ENCODE measurements around the gene PTPRU.
"Not testable (repeated sequence)": the region's sequence is repeated elsewhere in the genome, so short reads cannot be mapped to it uniquely, and the experiment has no call there.

PTPRU gene

DNA sequence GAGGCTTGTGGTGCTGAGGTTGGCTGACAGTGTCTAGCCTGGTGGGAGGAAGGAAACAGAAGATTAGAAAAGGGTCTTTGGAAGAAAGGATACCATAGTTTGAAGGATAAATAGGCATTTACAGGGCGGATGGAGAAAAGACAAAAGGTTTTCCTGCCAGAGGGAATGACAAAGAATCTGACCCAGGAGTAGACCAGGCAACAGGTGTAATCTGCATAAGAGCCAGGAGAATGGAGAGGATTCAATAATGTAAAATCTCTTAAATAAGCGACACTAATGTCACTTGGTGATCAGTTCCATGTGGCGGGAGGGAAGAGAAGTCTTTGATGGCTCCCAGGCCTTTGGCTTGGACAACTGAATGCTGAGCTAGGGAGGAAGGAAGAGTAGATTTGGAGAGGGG, 15.0 kb upstream of the PTPRU start:
- DNase-seq: no peak

DNA sequence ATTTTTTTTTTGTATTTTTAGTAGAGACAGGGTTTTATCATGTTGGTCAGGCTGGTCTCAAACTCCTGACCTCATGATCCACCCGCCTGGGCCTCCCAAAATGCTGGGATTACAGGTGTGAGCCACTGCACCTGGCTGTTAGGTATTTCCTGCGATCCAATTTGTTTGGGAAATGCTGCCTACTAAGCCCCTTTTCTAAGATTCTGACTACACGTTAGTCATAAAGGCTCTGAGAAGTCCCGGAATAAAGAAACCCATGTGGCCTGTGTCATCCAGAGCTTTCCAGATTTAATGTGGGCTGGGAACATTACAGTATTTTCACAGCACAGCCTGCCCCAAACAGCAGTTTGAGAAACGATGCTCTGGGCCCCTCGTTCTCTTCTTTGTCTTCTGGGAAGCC, 14.1 kb upstream of the PTPRU start:
- DNase-seq: not testable (repeated sequence)

DNA sequence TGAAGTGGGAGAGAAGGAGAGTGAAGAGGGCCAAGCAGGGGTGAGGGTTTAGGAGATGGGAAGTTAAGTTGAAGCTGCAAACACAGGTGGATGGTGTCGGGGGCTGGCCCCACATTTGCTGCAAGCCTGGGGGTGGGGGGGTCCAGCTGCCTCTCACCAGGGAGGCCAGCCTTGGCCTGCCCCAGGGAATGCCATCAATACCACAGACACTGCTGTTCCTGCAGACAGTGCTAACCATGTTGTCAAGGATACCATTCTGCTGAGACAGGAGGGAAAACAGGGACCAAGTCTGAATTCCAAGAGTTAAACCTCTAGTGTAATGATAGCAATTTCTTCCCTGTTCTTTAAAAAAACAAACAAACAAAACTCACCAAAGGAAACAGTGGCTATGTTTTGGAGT, 13.6 kb upstream of the PTPRU start:
- no peak for DNase-seq

DNA sequence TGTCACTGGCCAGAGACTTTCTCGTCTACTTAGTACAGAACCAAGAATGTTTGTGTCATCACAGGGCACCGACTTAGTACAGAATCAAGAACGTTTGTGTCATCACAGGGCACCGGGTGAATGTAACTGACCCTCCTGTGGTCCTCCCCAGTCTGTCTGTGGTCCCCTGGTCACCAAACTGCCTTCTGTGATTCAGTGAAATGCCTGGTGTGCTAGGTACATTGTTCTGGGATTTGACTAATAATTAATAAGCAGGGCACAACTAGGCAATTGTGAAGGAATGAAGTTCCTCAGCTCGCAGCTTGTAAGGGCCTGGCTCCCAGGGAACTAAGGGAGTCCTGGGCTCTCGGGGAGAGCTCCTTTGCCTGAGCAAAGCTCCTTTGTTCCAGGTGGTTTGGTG, 12.8 kb upstream of the PTPRU start:
- no peak for DNase-seq

DNA sequence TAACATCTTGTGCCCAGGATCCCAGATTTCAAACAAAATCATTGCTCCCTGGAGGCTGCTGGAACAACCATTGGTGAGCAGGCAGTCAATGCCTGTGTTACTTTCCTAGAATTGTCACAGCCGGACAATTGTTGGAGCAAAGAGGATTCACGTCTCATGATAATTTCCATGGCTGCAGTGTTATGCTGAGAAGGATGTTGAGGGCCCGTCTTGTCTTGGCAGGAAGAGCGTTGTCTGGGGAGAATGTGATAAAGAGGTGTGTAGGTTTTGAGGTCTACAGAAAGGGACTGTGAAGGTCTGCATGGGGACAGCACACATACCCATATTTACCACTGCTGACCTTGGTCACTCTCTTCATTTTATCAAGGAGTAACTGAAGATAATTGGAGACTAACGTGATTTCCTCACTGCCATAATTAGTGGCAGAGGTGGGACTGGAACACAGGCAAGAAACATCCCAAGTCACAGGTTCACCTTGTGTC, 11.9 kb upstream of the PTPRU start:
- no peak for DNase-seq

DNA sequence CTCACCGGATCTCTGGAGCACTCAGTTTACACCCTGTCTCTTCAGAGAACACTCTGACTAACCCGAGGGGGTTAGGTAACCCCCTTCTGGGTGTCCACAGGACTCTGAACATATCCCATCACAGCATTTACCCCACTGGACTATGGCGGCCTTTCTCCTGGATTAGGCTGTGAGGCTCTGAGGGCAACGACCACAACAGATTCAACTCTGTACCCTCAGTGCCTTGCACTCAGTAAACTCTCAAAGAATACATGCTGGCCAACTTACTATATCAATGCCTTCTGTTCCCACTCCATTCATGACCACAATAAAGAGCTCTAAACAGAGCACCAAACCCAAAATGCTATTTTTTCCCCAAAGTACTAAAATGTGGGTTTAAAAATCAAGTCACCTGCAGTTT, 11.0 kb upstream of the PTPRU start:
- DNase-seq: no peak

DNA sequence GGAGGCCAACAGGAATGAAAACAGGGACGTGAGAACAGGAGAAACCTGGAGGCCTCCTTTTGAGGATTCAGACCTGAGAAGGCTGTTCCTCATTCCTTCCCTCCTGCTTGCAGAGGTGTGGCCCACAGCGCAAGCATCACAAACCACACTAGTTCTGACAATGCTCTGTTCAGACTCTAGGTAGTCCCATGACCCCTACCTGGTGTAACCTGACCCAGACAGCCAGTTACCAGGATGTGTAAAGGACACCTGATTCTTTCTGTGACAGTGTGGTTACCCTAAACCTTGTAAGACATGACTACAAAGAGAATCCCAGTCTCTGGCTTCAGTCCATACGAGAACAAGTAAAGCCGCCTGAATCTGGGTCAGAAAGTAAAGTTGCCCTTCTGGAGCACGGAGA, 8.8 kb upstream of the PTPRU start:
- DNase-seq: no peak

DNA sequence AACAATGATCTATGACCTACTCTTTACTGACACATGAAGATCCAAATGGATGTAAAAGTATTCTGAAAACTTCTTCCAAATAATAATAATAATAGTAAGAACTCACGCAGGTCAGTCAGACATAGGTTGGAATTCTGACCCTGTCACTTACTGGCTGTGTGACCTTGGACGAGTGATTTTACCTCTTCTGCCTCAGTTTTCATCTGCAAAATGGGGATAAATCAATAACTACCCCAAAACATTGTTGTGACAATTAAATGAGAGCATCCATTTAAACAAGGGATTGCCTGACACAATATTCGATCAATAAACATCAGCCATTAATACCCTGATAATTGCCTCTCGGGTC, 6.1 kb upstream of the PTPRU start:
- DNase-seq: no peak

DNA sequence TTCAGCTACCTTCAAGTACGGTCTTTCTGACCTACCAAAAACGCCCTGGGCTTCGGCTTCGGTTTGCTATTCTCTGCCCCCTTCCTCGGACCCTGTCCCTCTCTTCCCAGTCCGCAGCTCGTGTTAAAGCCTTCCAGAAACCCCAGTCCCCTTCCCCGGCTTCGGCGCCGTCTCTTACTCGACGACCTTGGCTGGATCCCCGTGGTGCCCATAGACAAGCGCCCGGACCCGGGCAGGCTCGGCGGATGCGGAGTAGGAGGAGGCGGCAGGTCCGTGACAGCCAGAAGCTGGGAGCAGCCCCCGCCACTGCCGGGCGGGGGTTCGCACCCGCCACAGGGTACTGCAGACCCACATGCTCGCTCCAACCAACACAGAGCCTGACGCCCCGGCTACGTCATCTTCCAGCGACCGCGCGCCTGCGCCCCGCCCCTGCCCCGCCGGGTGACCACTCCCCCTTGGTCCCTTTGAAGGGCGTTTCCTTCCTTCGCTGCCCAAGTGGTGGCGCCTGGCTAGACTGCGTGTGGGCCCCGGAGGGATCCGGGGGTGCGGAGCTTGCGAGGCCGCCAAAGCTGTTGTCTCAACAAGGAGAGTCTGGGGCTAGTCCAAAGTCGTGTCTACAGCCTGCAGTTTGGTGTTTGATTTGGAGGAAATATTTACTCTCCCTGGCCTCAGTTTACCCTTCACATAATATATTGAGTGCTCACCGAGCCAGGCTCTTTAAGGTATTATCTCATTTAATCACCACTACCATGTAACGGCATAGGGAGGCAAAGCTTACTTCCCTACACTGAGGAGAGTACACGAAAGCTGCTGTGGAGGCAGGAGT, 5.6 kb upstream of the PTPRU start, which contains the start of gene MECR:
Gene MECR, minus strand, starts transcription at position 382 of the 826 bp plus-strand sequence. Its CDS starts 28 bp downstream, at position 354.
- peak; percentile 35 to 96 (median 89) for DNase-seq

DNA sequence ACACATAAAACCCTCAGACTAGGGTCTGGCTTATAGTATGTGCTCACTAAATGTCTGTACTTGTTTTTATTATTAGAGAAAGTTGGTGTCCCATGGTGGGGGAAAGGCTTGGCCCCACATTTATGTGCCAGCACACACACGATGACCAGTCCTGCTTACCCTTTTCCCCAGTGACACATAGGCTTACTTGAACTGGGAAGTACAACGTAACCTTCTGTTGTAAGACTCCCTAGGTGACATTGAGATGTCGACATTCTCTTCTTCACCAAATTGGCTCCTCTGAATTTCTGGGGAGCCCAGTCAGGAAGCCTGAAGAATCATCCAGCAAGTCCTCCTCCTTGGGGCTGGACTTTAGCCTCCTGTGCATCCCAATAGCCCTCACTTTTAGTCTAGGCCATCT, 3.9 kb upstream of the PTPRU start:
- no peak for DNase-seq

DNA sequence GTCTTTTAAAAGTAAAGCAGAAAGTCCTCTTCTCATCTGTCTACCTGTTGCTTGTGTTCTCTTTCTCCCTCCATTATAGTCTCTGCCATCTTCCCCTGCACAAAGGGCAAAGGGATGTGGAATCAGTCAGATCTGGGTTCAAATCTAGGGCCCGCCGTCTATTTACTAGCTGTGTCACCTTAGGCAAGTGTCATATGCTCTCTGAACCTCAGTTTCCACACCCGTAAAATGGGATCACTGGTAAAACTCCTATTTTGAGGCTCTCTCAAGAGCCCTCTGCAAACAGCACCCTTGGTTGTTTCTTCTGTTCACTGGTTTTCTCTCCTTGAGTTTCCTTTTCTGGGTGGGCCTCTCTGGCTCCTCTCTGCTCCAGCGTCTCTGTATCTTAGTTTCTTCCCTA, 2.6 kb upstream of the PTPRU start:
- no peak for DNase-seq

DNA sequence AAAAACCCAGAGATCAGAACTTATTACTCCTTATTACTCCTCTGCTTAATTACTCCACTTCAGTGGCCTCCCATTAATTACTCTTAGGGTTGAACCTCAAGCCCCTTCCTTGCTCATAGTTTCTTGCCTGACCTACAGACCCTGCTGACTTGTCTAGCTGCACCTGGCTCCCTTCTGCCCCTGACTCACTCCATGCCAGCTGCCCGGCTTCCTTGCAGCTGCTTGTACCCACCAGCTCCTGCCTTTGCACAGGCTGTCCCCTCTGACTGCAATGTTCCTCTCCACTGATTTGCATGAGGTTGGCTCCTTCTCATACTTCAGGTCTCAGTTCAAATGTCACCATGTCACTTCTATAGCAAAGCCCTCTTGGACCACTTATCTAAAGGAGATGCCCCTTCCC, 1.9 kb upstream of the PTPRU start:
- DNase-seq: no peak

DNA sequence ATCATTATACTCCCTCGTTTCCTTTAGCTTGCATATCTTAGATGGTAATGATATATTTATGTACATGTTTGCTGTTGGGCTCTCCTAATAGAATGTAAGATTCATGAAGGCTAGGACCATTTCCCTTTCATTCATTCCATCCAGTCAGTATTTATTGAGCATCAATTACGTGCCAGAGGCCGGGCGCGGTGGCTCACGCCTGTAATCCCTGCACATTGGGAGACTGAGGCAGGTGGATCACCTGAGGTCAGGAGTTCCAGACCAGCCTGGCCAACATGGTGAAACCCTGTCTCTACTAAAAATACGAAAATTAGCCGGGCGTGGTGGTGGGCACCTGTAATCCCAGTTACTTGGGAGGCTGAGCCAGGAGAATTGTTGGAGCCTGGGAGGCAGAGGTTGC, 1.4 kb upstream of the PTPRU start:
- not testable (repeated sequence) for DNase-seq

DNA sequence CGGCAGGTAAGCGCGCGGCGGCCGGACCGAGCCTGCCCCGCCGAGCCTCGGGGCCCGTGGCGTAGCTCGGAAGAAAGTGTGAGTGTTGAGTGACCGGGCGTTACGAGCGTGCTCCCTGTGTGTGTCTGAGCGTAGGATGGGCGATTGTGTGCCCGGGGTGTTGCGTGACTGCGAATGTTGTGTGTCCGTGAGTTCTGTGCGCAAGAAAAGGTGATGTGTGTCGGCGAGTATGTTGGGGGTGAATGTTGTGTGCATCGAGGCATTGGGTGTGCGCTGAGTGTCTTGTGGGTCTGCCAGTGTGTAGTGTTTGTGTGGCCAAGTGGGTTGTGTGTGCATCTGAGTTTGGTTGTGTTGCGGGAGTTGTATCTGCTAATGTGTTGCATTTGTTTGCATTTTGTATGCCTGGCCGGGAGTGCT, 398 bp downstream of the PTPRU start:
- no peak for DNase-seq

DNA sequence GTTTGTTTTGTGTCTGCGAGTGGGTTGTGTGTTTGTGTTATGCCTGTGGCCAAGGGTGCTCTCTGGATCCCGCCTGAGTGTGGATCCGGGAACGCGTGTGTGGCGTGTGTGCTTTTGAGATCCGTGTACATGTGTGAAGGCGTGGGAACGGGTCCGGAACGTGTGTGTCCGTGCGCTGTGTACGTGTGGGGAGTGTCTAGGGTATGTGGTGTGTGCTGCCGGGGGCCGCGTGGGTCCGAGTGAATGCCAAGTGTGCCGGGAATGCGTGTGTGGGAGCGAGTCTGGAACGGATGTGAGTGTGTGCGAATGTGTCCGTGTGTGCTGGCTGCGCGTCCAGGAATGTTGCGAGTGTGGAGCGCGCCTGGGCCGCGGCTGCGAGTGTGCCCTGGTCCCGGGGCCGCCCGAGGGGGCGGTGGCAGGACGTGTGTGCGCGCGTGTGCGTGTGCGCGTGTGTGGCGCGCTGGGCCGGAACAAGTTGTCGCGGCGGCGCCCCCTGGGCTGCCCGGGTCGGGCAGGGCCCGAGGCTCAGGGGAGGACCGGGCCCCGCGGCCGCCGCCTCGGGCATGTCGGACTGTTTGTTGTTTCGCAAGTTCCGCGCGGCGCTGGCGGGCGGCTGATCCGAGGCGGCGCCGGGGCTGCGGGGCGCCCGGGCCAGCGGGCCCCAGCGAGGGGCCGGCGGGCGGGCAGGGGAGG, 953 bp downstream of the PTPRU start:
- DNase-seq: peak in 5 of 56 donors; percentile 6 to 46 (median 26)

DNA sequence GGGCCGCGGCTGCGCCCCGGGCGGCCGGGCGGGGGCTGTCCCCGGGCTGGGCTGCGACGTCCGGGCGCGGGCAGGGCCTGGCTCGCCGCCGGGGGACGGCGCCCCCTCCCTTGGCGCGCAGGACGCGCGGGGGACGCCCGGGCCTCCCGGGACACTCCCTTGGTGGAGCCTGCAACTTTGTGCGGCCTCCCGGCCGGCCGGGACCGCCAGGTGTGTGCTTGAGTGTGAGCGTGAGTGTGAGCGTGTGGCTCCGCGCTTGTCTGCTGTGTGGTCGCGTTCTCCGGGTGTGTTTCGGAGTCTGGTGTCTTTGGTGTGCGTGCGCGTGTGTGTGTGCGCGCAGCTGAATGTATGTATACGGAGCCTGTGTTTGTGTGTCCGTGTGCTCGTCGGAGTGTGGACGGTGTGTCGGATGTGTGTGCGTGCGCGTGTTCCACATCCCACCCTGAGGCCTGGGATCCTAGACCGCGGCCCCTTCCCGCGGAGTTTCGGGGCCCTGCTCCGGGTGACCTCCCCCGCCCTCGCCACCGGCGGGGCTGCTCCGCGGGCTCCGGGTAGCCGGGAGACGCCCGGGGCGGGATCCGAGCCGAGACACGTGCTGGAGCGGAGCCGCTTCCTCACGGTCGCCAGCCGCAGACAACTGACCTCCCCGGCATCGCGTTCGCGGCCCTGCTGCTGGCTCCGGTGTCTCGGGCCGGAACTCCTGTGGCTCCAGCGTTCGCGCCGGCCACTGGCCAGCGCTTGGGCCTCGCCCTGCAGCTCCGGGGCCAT, 1.7 kb downstream of the PTPRU start:
- DNase-seq: peak in 5 of 56 donors; percentile 7 to 37 (median 26)

DNA sequence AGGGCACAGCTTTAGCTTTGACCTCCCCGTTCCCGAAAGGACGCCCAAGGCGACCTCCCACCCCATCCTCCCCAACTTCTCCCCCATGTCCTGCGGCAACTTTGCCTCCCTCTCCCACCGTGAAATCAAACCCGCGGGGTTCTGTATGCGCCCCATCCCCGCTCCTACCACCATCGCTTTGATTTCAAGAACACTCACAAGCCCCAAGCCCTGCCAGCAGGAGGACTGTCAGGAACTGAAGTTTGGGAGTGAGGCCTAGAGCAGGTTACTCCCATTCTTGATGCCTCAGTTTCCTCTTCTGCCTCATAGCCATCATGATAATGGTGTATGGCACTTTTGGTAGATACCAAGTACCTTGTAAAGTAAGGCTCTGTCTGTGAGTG, 2.3 kb downstream of the PTPRU start:
- no peak for DNase-seq

DNA sequence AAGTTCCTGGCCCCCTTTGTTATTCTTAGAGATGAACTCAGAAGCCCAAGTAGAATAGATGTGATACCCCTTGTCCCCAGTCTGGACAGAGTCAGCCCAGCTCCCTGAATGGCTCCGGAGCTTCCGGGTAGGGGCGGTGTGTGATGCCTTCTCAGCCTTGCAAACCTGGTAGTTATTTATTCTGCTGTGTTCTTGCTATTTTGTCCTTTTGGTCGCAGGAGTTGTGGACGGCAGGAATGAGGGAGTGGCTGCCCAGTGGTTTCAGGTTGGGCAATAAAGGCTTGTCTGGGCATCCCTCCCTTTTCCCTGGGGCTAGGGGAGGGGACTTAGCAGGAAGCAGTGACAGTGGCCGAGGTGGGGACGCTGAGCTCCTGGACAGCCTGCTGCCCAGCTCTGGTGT, 2.8 kb downstream of the PTPRU start:
- no peak for DNase-seq

DNA sequence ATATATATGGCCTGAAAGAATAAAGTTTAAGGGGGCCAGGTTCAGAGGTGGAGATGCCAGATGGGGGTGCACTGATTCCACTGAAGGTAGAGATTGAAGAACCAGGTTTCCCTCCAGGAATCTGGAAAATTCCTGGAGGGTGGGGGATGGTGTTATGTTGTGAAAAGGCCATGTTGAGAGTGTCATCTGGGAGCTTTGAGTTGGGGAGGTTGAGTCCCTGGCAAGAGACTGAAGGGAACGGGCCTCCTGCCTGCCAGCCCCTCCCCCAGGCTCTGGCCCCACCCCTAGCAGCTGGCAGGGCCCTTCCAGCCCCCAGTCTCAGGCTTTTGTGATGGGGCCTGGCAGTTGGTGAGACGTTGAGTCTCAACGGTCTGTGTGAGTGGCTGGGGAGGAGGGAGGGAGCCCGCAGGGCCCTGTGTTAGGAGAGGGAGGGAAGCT, 4.1 kb downstream of the PTPRU start:
- no peak for DNase-seq

DNA sequence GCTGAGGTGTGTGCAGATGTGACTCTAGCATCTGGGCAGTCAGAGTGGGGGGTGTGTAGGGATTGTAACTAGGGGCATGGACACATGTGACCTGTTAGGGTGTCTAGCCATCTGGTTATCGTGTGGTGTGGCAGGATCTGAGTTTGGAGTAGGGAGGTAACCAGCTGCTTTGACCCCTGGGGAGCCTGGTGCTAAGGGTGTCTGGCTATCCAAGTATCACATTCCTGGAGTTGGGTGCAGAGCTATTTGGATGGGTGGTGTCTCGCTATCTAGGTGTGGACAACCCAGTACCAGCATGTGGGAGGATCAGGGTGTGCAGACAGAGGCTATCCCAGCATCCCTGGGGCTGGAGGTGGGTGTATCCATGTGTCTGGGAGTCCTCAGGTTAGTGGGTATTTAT, 4.7 kb downstream of the PTPRU start:
- DNase-seq: no peak

DNA sequence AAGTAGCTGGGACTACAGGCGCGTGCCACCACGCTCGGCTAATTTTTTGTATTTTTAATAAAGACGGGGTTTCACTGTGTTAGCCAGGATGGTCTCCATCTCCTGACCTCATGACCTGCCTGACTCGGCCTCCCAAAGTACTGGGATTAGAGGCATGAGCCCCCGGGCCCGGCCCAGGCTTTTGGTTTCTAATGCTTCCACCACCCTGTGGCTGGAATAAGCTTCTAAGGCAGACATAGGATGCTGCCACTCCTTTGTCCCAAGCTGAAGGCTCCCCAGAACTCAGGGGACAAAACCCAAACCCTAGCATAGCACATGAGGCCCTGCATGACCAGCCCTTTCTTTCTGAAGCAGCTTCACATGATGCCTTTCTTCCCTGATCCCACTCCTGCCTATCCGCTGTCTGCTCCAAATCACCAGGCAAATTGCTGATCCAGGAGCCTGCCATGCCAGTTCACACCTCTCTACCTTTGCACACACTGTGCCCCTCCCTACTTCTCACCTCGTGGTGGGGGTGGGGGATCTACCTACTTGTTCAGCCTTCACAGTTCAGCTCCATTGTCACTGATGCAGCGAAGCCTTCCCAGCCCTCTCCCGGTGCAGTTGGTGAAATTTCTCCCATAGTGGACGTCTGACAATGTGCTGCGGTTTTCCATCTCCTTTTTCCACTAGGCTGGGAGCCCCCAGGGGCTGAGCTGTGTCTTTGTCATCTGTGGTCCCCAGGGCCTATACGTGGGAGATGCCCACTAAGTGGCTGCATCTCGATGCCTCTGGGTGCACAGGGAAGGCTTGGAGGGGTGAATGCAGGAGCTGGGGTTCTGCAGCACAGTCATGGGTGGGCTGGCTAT, 6.9 kb downstream of the PTPRU start:
- no peak for DNase-seq

Data from nucleus accumbens (tissue), 56 donors.